Loucy (cell line): ENCODE measurements around the gene CDKN1C.

Source experiments
- CTCF ChIP-seq: fragments of 200-600 bp; sonication (generic); conservative IDR thresholded peaks from 2 replicates; pipeline ENCODE4 v1.5.1; 2014; ENCODE audit warnings: mild to moderate bottlenecking, antibody characterized with exemption, low read length
- EZH2phosphoT487 ChIP-seq: fragments of 200-600 bp; IDR thresholded peaks from 2 replicates; pipeline ENCODE4 v1.6.1; 2018; ENCODE audit warnings: antibody characterized with exemption, mild to moderate bottlenecking, moderate library complexity, borderline replicate concordance

GRCh38 chr11:2886936-2887335, 1.4 kb upstream of the CDKN1C start:
- TF ChIP-seq CTCF (no peak), EZH2phosphoT487 (no peak)
